ENCODE data around the gene SDC4.

The SDC4 gene

GRCh38 chr20:45316150-45317080, 31.8 kb downstream of the SDC4 start:
- Histone ChIP-seq H3K9ac (ENCODE audit: low read length in 2 of 2) (no peak overlapping the region), H3K36me3 (ENCODE audit: control insufficient read depth in 2 of 2, insufficient read depth in 2 of 2, low read length in 2 of 2) (no peaks in the 10 kb centered on the region), H3K4me1 (ENCODE audit: control insufficient read depth, insufficient read depth, low read length) (peaks cover 3% of the 10 kb centered on the region), H3K9me3 (ENCODE audit: control insufficient read depth in 2 of 2, low read length in 2 of 2) (no peaks in the 10 kb centered on the region), H3K27ac (ENCODE audit: low read length) (no peak overlapping the region), H3K4me3 (ENCODE audit: low read length in 2 of 2) (no peak overlapping the region), H3K27me3 (ENCODE audit: control insufficient read depth in 1 of 2, insufficient read depth in 2 of 2, low read length in 2 of 2) (peaks cover 32 to 33% of the 10 kb centered on the region in 2 donors)

GRCh38 chr20:45315672-45316071, 32.6 kb downstream of the SDC4 start:
- Histone ChIP-seq H3K36me3 (ENCODE audit: control insufficient read depth in 2 of 2, insufficient read depth in 2 of 2, low read length in 2 of 2) (no peaks in the 10 kb centered on the region), H3K4me1 (ENCODE audit: control insufficient read depth, insufficient read depth, low read length) (peaks cover 3% of the 10 kb centered on the region), H3K4me3 (ENCODE audit: low read length in 2 of 2) (no peak overlapping the region), H3K9me3 (ENCODE audit: control insufficient read depth in 2 of 2, low read length in 2 of 2) (no peaks in the 10 kb centered on the region), H3K27me3 (ENCODE audit: control insufficient read depth in 1 of 2, insufficient read depth in 2 of 2, low read length in 2 of 2) (peaks cover 36 to 39% of the 10 kb centered on the region in 2 donors), H3K27ac (ENCODE audit: low read length) (no peak overlapping the region), H3K9ac (ENCODE audit: low read length in 2 of 2) (no peak overlapping the region)

GRCh38 chr20:45313943-45314342, 34.3 kb downstream of the SDC4 start:
- Histone ChIP-seq H3K9ac (ENCODE audit: low read length in 2 of 2) (no peak overlapping the region), H3K27me3 (ENCODE audit: control insufficient read depth in 1 of 2, insufficient read depth in 2 of 2, low read length in 2 of 2) (peaks cover 36 to 41% of the 10 kb centered on the region in 2 donors), H3K4me1 (ENCODE audit: control insufficient read depth, insufficient read depth, low read length) (peaks cover 3% of the 10 kb centered on the region), H3K36me3 (ENCODE audit: control insufficient read depth in 2 of 2, insufficient read depth in 2 of 2, low read length in 2 of 2) (no peaks in the 10 kb centered on the region), H3K9me3 (ENCODE audit: control insufficient read depth in 2 of 2, low read length in 2 of 2) (no peaks in the 10 kb centered on the region), H3K27ac (ENCODE audit: low read length) (no peak overlapping the region), H3K4me3 (ENCODE audit: low read length in 2 of 2) (no peak overlapping the region)

- Histone ChIP-seq H3K9me3 (ENCODE audit: control insufficient read depth in 2 of 2, low read length in 2 of 2) (no peaks in the 10 kb centered on the region), H3K4me1 (ENCODE audit: control insufficient read depth, insufficient read depth, low read length) (peaks cover 3% of the 10 kb centered on the region), H3K9ac (ENCODE audit: low read length in 2 of 2) (no peak overlapping the region), H3K27me3 (ENCODE audit: control insufficient read depth in 1 of 2, insufficient read depth in 2 of 2, low read length in 2 of 2) (peaks cover 39 to 41% of the 10 kb centered on the region in 2 donors), H3K4me3 (ENCODE audit: low read length in 2 of 2) (no peak overlapping the region), H3K36me3 (ENCODE audit: control insufficient read depth in 2 of 2, insufficient read depth in 2 of 2, low read length in 2 of 2) (no peaks in the 10 kb centered on the region), H3K27ac (ENCODE audit: low read length) (no peak overlapping the region)
Observed at GRCh38 chr20:45313065-45313695, 35.0 kb downstream of the SDC4 start.

- Histone ChIP-seq H3K27me3 (ENCODE audit: control insufficient read depth in 1 of 2, insufficient read depth in 2 of 2, low read length in 2 of 2) (peaks cover 43 to 44% of the 10 kb centered on the region in 2 donors), H3K9me3 (ENCODE audit: control insufficient read depth in 2 of 2, low read length in 2 of 2) (no peaks in the 10 kb centered on the region), H3K9ac (ENCODE audit: low read length in 2 of 2) (no peak overlapping the region), H3K36me3 (ENCODE audit: control insufficient read depth in 2 of 2, insufficient read depth in 2 of 2, low read length in 2 of 2) (no peaks in the 10 kb centered on the region), H3K4me1 (ENCODE audit: control insufficient read depth, insufficient read depth, low read length) (peaks cover 3% of the 10 kb centered on the region), H3K4me3 (ENCODE audit: low read length in 2 of 2) (no peak overlapping the region), H3K27ac (ENCODE audit: low read length) (no peak overlapping the region)
Observed at GRCh38 chr20:45312241-45312640, 36.0 kb downstream of the SDC4 start.

GRCh38 chr20:45311589-45312211, 36.5 kb downstream of the SDC4 start:
- H3K9ac ChIP-seq (ENCODE audit: low read length in 2 of 2) = no peak overlapping the region
- peaks cover 41 to 42% of the 10 kb centered on the region in 2 donors for H3K27me3 ChIP-seq (ENCODE audit: control insufficient read depth in 1 of 2, insufficient read depth in 2 of 2, low read length in 2 of 2)
- no peaks in the 10 kb centered on the region for H3K9me3 ChIP-seq (ENCODE audit: control insufficient read depth in 2 of 2, low read length in 2 of 2)
- H3K27ac ChIP-seq (ENCODE audit: low read length) = no peak overlapping the region
- H3K4me3 ChIP-seq (ENCODE audit: low read length in 2 of 2) = peak overlapping the region in 1 of 2 donors; percentile 8
- H3K4me1 ChIP-seq (ENCODE audit: control insufficient read depth, insufficient read depth, low read length) = peaks cover 3% of the 10 kb centered on the region
- H3K36me3 ChIP-seq (ENCODE audit: control insufficient read depth in 2 of 2, insufficient read depth in 2 of 2, low read length in 2 of 2) = no peaks in the 10 kb centered on the region

- H3K36me3 ChIP-seq (ENCODE audit: control insufficient read depth in 2 of 2, insufficient read depth in 2 of 2, low read length in 2 of 2) = no peaks in the 10 kb centered on the region
- H3K27me3 ChIP-seq (ENCODE audit: control insufficient read depth in 1 of 2, insufficient read depth in 2 of 2, low read length in 2 of 2) = peaks cover 39 to 48% of the 10 kb centered on the region in 2 donors
- peaks cover 6% of the 10 kb centered on the region for H3K4me1 ChIP-seq (ENCODE audit: control insufficient read depth, insufficient read depth, low read length)
- no peak overlapping the region for H3K27ac ChIP-seq (ENCODE audit: low read length)
- H3K9me3 ChIP-seq (ENCODE audit: control insufficient read depth in 2 of 2, low read length in 2 of 2) = no peaks in the 10 kb centered on the region
- H3K4me3 ChIP-seq (ENCODE audit: low read length in 2 of 2) = no peak overlapping the region
- no peak overlapping the region for H3K9ac ChIP-seq (ENCODE audit: low read length in 2 of 2)
Observed at GRCh38 chr20:45309075-45309474, 39.1 kb downstream of the SDC4 start.

GRCh38 chr20:45308117-45308778, 40.0 kb downstream of the SDC4 start, which contains the start of gene MATN4:
Gene MATN4 (minus strand): TSS chr20:45308299. CDS start chr20:45305582, 2,717 bp downstream.
- Histone ChIP-seq H3K4me1 (ENCODE audit: control insufficient read depth, insufficient read depth, low read length) (peaks cover 6% of the 10 kb centered on the region), H3K9me3 (ENCODE audit: control insufficient read depth in 2 of 2, low read length in 2 of 2) (no peaks in the 10 kb centered on the region), H3K9ac (ENCODE audit: low read length in 2 of 2) (no peak within 1 kb of the TSS), H3K36me3 (ENCODE audit: control insufficient read depth in 2 of 2, insufficient read depth in 2 of 2, low read length in 2 of 2) (no peaks in the 10 kb centered on the region), H3K27me3 (ENCODE audit: control insufficient read depth in 1 of 2, insufficient read depth in 2 of 2, low read length in 2 of 2) (peaks cover 41 to 50% of the 10 kb centered on the region in 2 donors), H3K27ac (ENCODE audit: low read length) (no peak within 1 kb of the TSS), H3K4me3 (ENCODE audit: low read length in 2 of 2) (no peak within 1 kb of the TSS)

GRCh38 chr20:45307076-45307640, 41.1 kb downstream of the SDC4 start:
- no peak overlapping the region for H3K27ac ChIP-seq (ENCODE audit: low read length)
- H3K4me3 ChIP-seq (ENCODE audit: low read length in 2 of 2) = no peak overlapping the region
- H3K9me3 ChIP-seq (ENCODE audit: control insufficient read depth in 2 of 2, low read length in 2 of 2) = no peaks in the 10 kb centered on the region
- H3K9ac ChIP-seq (ENCODE audit: low read length in 2 of 2) = no peak overlapping the region
- peaks cover 41 to 49% of the 10 kb centered on the region in 2 donors for H3K27me3 ChIP-seq (ENCODE audit: control insufficient read depth in 1 of 2, insufficient read depth in 2 of 2, low read length in 2 of 2)
- H3K36me3 ChIP-seq (ENCODE audit: control insufficient read depth in 2 of 2, insufficient read depth in 2 of 2, low read length in 2 of 2) = no peaks in the 10 kb centered on the region
- peaks cover 6% of the 10 kb centered on the region for H3K4me1 ChIP-seq (ENCODE audit: control insufficient read depth, insufficient read depth, low read length)

- H3K4me1 ChIP-seq (ENCODE audit: control insufficient read depth, insufficient read depth, low read length) = peaks cover 3% of the 10 kb centered on the region
- no peaks in the 10 kb centered on the region for H3K36me3 ChIP-seq (ENCODE audit: control insufficient read depth in 2 of 2, insufficient read depth in 2 of 2, low read length in 2 of 2)
- peak within 1 kb of the TSS in 1 of 2 donors; percentile 22 for H3K4me3 ChIP-seq (ENCODE audit: low read length in 2 of 2)
- no peak within 1 kb of the TSS for H3K27ac ChIP-seq (ENCODE audit: low read length)
- peaks cover 36 to 42% of the 10 kb centered on the region in 2 donors for H3K27me3 ChIP-seq (ENCODE audit: control insufficient read depth in 1 of 2, insufficient read depth in 2 of 2, low read length in 2 of 2)
- no peaks in the 10 kb centered on the region for H3K9me3 ChIP-seq (ENCODE audit: control insufficient read depth in 2 of 2, low read length in 2 of 2)
- no peak within 1 kb of the TSS for H3K9ac ChIP-seq (ENCODE audit: low read length in 2 of 2)
Observed at GRCh38 chr20:45306431-45306982, 41.7 kb downstream of the SDC4 start, which contains the start of gene RBPJL. Gene RBPJL (plus strand): TSS chr20:45306840. CDS start chr20:45306923, 83 bp downstream.
